ENCODE data around the gene RUNX2. TPM values are rescaled to one million over a fixed set of nuclear protein-coding genes. Genes with fewer than 3 reads are reported as not detected.

RUNX2 gene
- total and polyA plus RNA-seq, 12 donors = 0.20 to 3.0 (median 1.6) TPM

DNA sequence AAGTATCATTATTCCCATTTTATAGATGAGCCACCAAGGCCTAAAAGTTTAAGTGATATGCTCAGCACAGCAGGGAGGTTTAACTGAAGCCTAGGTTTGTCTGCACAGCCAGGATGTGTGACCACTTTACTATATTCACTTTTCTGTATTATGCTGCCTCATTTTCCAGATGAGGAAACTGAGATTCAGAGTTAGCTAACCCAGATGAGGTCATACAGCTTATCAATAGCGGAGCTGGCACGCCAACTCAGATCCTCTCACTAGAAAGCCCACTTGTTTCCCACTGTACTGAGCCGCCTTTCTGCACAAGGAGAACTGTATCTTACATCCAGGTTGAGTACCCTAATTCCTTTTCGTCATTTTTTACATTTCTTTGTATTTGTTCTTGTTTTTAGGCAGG is 181.3 kb downstream of the RUNX2 start:
- DNase-seq = no peak
- WGBS, 2 donors = 93 to 96% methylated on average over 4 of the region's 4 CpGs
- Histone ChIP-seq H3K9me3 (no peaks in the 10 kb centered on the region), H3K36me3 (peaks cover 0 to 16% (median 0%) of the 10 kb centered on the region in 9 donors), H3K27me3 (no peaks in the 10 kb centered on the region), H3K4me3 (no peak overlapping the region), H3K4me1 (peaks cover 0 to 7% (median 0%) of the 10 kb centered on the region in 9 donors), H3K27ac (no peak overlapping the region)
- TF ChIP-seq, protein P1, sequence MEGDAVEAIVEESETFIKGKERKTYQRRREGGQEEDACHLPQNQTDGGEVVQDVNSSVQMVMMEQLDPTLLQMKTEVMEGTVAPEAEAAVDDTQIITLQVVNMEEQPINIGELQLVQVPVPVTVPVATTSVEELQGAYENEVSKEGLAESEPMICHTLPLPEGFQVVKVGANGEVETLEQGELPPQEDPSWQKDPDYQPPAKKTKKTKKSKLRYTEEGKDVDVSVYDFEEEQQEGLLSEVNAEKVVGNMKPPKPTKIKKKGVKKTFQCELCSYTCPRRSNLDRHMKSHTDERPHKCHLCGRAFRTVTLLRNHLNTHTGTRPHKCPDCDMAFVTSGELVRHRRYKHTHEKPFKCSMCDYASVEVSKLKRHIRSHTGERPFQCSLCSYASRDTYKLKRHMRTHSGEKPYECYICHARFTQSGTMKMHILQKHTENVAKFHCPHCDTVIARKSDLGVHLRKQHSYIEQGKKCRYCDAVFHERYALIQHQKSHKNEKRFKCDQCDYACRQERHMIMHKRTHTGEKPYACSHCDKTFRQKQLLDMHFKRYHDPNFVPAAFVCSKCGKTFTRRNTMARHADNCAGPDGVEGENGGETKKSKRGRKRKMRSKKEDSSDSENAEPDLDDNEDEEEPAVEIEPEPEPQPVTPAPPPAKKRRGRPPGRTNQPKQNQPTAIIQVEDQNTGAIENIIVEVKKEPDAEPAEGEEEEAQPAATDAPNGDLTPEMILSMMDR (IDR thresholded peaks at IDR 0.05) = no peak
- intact Hi-C loops (cut with DNase I) = no loop called here
- no peak for ATAC-seq

DNA sequence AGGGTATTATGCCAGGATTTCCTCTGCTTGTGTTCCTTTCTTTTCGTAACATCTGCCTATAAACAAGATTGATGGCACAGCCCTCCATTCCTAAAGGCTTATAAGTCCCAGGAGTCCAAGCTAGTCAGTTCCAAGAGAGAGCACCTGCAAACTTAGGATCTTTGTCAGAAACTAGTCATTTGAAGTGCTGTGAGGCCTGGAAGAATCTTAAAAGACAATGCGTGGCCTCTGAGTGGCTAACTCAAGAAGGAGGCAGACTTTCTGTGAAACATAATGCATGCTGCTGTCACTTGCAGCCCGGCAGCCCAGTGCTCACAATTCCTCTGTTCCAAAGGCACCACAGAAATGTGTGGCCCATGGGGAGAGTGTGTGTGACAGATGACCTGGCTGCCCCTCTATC is 184.6 kb downstream of the RUNX2 start:
- H3K27ac ChIP-seq = no peak overlapping the region
- WGBS, 2 donors = 86 to 91% methylated on average over 3 of the region's 3 CpGs
- TF ChIP-seq, protein P1 (IDR thresholded peaks at IDR 0.05) = no peak
- H3K4me3 ChIP-seq = no peak overlapping the region
- H3K27me3 ChIP-seq = no peaks in the 10 kb centered on the region
- no peak for DNase-seq
- intact Hi-C loops (cut with DNase I) = no loop called here
- H3K9me3 ChIP-seq = no peaks in the 10 kb centered on the region
- H3K4me1 ChIP-seq = no peaks in the 10 kb centered on the region
- H3K36me3 ChIP-seq = peaks cover 0 to 20% (median 0%) of the 10 kb centered on the region in 9 donors
- no peak for ATAC-seq

DNA sequence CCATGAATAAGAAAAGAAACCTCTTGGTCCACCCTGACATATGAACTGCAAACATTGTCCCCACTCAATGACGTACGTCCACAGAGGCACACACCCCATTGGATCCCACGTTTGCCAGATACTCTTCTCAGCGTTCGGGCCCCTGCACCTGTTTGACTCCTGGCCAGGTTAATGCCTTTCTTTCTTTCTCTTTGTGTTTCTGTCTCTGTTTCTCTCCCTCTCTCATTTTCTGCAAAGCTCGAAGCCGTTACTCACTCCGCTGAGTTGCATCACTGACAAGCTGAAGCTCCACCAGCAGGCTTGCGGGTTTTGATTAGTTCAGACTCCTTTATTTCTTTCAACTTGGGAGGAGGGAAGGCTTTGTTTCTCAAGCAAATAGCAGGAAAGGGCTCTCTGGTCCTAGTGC is 185.1 kb downstream of the RUNX2 start:
- intact Hi-C loops (cut with DNase I) = no loop called here
- DNase-seq = no peak
- WGBS, 2 donors = 89 to 93% methylated on average over 9 of the region's 9 CpGs

DNA sequence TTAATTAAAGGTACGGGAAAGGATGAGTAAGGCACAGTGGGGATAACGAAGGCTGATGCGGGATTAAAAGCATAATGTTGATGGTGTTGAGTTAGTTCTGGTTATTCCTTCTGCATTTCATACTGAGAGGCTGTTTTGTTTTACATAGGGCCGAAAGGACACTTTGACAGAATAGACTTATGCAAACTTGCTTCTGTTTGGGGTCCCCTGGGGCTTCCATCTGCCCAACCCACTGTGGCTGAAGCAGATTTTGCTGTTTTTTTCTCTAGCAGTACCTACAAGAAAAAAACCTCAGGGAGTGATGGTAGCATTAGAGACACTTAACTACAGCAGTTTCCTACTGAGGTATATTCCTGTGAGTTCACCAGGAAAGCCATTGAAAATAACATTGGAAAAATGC is 185.7 kb downstream of the RUNX2 start:
- H3K27me3 ChIP-seq = no peaks in the 10 kb centered on the region
- 89 to 91% methylated on average over 4 of the region's 4 CpGs for WGBS, 2 donors
- H3K9me3 ChIP-seq = no peaks in the 10 kb centered on the region
- no peaks in the 10 kb centered on the region for H3K4me1 ChIP-seq
- H3K4me3 ChIP-seq = no peak overlapping the region
- TF ChIP-seq, protein P1 (IDR thresholded peaks at IDR 0.05) = no peak
- peaks cover 0 to 20% (median 0%) of the 10 kb centered on the region in 9 donors for H3K36me3 ChIP-seq
- intact Hi-C loops (cut with DNase I) = no loop called here
- H3K27ac ChIP-seq = no peak overlapping the region
- ATAC-seq (no peak), DNase-seq (no peak)

More for the DNA sequence above, 185.1 kb downstream of the RUNX2 start:
- Histone ChIP-seq H3K9me3 (no peaks in the 10 kb centered on the region), H3K4me1 (no peaks in the 10 kb centered on the region), H3K36me3 (peaks cover 0 to 20% (median 0%) of the 10 kb centered on the region in 9 donors), H3K27ac (no peak overlapping the region), H3K4me3 (no peak overlapping the region), H3K27me3 (no peaks in the 10 kb centered on the region)
- TF ChIP-seq, protein P1 (IDR thresholded peaks at IDR 0.05) = no peak
- no peak for ATAC-seq
